Testis (tissue), 3 donors: ENCODE data around the gene FSD2. TPM values are rescaled to one million over a fixed set of nuclear protein-coding genes. Genes with fewer than 3 reads are reported as not detected.

ENCODE experiments used
- DNase-seq: peaks from one replicate; pipeline ENCODE4 v3.0.0-alpha.2; 2019
- H3K27ac ChIP-seq, 2 donors: fragments of 200-600 bp; sonication (generic); one replicate each; pipeline ENCODE4 v1.5.1; 2019
- H3K27me3 ChIP-seq: fragments of 200-600 bp; sonication (generic); one replicate; pipeline ENCODE4 v1.5.1; 2019
- H3K36me3 ChIP-seq: fragments of 200-600 bp; sonication (generic); one replicate; pipeline ENCODE4 v1.5.1; 2017; ENCODE audit warnings: low read depth; ENCODE audit errors: missing control alignments
- H3K4me1 ChIP-seq: fragments of 200-600 bp; sonication (generic); one replicate; pipeline ENCODE4 v1.5.1; 2019
- H3K4me3 ChIP-seq, 2 donors: fragments of 200-600 bp; sonication (generic); one replicate each; pipeline ENCODE4 v1.5.1; 2017 to 2019
- H3K9me3 ChIP-seq: fragments of 200-600 bp; sonication (generic); one replicate; pipeline ENCODE4 v1.5.1; 2017
- POLR2A ChIP-seq: fragments of 450-650 bp; IDR thresholded peaks from one replicate; pipeline ENCODE4 v1.6.1; 2017; ENCODE audit warnings: antibody characterized with exemption, mild to moderate bottlenecking, moderate library complexity
- WGBS, 2 donors: methylation state at CpG; one replicate each; pipeline ENCODE4 v1.1.5; 2018; 5-methylcytosine and 5-hydroxymethylcytosine counted together
- intact Hi-C: fragments of 100-400 bp; cut with DNase I; formaldehyde crosslinking; loops from one replicate; pipeline ENCODE4 v1.15.1; 2023; ENCODE audit warnings: low total_unique reads
- polyA plus RNA-seq: library from polyadenylated mRNA; stranded (reverse); fragments of 350-450 nt; fragmentation: Illumina TruSeq; extraction: RNeasy Lipid Tissue Mini Kit (QIAGEN cat#74804); gene quantifications from one replicate; pipeline ENCODE4 v1.2.3, GENCODE V29; 2014; ENCODE audit warnings: low read depth, low replicate concordance; ENCODE audit not compliant: insufficient read depth
- total RNA-seq, 2 donors: library from RNA; depleted of rRNA; stranded (reverse); fragments of >200 nt; gene quantifications; one replicate each; pipeline ENCODE4 v1.2.3, GENCODE V29; 2016
- TF ChIP-seq, protein P1 (sequence below), 3 experiments: fragments of 450-650 bp in 2 of 3; fragments of 200-600 bp in 1 of 3; sonication (generic) in 1 of 3; IDR thresholded peaks; one replicate each; pipeline ENCODE4 v1.5.1; 2016 to 2019; ENCODE audit warnings: antibody characterized with exemption in 3 of 3, mild to moderate bottlenecking in 2 of 3, moderate library complexity in 1 of 3

FSD2 gene
- total and polyA plus RNA-seq, 3 donors from 2014 or later, result 0.19 to 0.95 TPM; not detected in 1

DNA sequence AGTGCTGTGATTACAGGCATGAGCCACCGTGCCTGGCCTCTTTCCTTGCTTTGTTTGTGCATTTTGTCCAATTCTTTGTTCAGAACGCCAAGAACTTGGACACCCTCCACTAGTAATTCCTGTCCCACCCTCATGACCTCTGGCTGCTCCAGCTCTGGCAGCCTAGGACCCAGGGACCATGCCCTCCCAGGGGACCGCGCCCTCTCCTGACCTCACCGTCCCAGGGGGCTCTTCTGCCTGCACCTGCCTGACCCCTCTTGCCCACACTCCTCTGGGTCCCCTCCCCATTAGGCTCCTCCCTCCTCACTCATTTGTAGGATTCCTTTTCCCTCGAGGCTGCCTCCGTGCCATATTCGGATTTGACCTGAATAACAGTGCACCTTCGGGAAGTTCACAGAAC is 41.1 kb downstream of the FSD2 start:
- WGBS, 2 donors, result 72 to 83% methylated on average over 9 of the region's 9 CpGs
- Histone ChIP-seq H3K27ac (no peak overlapping the region), H3K4me3 (no peak overlapping the region), H3K27me3 (no peaks in the 10 kb centered on the region), H3K36me3 (no peaks in the 10 kb centered on the region), H3K9me3 (no peaks in the 10 kb centered on the region), H3K4me1 (no peaks in the 10 kb centered on the region)
- TF ChIP-seq POLR2A, result no peak
- TF ChIP-seq, protein P1, sequence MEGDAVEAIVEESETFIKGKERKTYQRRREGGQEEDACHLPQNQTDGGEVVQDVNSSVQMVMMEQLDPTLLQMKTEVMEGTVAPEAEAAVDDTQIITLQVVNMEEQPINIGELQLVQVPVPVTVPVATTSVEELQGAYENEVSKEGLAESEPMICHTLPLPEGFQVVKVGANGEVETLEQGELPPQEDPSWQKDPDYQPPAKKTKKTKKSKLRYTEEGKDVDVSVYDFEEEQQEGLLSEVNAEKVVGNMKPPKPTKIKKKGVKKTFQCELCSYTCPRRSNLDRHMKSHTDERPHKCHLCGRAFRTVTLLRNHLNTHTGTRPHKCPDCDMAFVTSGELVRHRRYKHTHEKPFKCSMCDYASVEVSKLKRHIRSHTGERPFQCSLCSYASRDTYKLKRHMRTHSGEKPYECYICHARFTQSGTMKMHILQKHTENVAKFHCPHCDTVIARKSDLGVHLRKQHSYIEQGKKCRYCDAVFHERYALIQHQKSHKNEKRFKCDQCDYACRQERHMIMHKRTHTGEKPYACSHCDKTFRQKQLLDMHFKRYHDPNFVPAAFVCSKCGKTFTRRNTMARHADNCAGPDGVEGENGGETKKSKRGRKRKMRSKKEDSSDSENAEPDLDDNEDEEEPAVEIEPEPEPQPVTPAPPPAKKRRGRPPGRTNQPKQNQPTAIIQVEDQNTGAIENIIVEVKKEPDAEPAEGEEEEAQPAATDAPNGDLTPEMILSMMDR (IDR thresholded peaks at IDR 0.05), result no peak
- no peak for DNase-seq
- intact Hi-C loops, result no loop called here

DNA sequence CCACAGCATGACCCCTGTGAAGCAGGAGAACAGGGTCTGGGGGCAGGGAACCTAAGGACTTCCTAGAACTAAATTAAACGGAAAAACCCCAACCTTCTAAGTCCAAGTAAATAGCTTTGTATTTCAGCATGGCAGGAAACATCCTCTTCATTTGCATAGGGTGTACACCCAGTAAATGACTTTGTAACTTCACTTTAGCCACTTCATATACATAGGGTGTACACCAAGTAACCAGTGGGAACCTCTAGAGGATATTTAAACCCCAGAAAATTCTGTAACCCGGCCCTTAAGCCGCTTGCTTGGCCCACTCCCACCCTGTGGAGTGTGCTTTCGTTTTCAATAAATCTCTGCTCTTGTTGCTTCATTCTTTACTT is 41.8 kb downstream of the FSD2 start:
- 86 to 97% methylated on average over 4 of the region's 4 CpGs for WGBS, 2 donors
- H3K4me1 ChIP-seq, result no peaks in the 10 kb centered on the region
- no peak overlapping the region for H3K4me3 ChIP-seq
- no peaks in the 10 kb centered on the region for H3K36me3 ChIP-seq
- no peaks in the 10 kb centered on the region for H3K27me3 ChIP-seq
- TF ChIP-seq, protein P1 (IDR thresholded peaks at IDR 0.05), result no peak
- no peak for TF ChIP-seq POLR2A
- no peak for DNase-seq
- intact Hi-C loops, result no loop called here
- no peaks in the 10 kb centered on the region for H3K9me3 ChIP-seq
- no peak overlapping the region for H3K27ac ChIP-seq

DNA sequence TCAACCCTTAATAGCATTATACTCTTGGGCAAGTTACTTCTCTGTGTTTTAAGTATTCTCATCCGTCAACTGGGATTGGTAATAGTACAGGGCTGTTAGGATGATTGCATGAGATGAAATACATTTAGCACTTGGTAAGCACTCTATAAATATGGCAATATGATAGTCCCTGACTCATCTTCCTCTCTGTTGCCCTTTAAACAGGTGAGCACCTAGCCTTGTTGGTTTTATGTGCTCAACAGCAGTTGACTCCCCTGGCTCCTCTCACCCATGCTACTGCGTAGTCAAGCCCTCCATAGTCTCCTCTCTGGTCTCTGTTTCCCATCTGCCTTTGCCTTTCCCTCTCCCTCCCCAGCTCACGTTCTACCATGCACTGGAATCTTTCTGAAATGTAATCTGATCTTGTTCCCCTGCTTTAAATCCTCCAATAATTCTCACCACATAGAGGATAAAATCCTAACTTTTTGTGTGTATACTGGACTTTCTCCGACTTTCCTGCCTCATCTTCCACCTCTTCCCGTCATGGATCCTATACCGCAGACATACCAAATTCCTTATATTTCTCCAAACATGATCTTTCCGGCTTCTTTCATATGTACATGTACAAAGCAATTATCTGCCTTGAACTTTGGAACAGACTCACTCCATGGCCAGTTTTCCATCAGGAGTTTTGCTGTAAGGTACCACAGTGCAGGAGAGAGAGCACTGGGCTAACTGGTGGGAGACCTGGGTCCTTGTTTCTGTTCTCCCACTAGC is 42.3 kb downstream of the FSD2 start:
- Histone ChIP-seq H3K4me1 (no peaks in the 10 kb centered on the region), H3K27me3 (no peaks in the 10 kb centered on the region), H3K9me3 (no peaks in the 10 kb centered on the region), H3K36me3 (no peaks in the 10 kb centered on the region), H3K4me3 (no peak overlapping the region), H3K27ac (no peak overlapping the region)
- TF ChIP-seq, protein P1 (IDR thresholded peaks at IDR 0.05), result no peak
- TF ChIP-seq POLR2A, result no peak
- intact Hi-C loops, result no loop called here
- DNase-seq, result no peak
- WGBS, 2 donors, result 91 to 95% methylated on average over 7 of the region's 7 CpGs

DNA sequence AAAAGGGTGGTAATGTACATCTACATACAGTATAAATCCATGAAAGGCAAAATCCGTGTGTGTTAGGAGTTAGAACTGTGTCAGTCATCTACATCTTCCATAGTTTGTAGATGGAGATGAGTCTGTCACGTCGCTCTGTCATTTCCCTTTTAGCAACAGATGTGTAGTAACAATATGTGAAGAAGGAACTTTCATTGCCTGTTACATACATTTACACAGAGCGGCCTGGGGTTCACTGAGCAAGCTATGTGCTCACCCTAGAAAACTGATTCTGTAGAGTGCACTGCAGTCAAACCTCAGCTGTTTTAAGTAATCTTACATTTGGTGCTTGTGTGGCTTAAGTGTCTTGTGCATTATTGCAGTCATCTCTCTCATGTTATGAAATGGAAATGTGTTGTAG is 54.6 kb downstream of the FSD2 start:
- Histone ChIP-seq H3K27ac (no peak overlapping the region), H3K27me3 (no peaks in the 10 kb centered on the region), H3K4me1 (peaks cover 11% of the 10 kb centered on the region), H3K4me3 (peak overlapping the region; percentile 78 to 79), H3K36me3 (no peaks in the 10 kb centered on the region), H3K9me3 (no peaks in the 10 kb centered on the region)
- intact Hi-C loops, result no loop called here
- TF ChIP-seq, protein P1 (IDR thresholded peaks at IDR 0.05), result no peak
- TF ChIP-seq POLR2A, result no peak
- no peak for DNase-seq
- 23 to 44% methylated on average over 4 of the region's 4 CpGs for WGBS, 2 donors

DNA sequence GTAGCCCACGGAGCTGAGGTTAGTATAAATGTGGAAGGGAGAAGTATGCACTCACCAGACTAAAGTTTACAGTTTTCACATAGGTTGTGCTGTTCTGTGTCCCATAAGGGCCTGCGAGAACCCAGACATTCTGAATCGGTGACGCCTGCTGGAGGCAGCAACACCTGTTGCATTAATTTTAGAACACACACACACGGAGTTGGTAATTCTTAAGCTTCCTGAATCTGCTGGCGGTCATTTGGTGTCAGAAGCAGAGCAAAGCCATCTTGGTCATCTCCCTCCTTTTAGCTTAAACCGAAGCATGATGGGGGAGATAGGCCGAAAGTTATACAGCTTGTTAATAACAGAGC is 55.1 kb downstream of the FSD2 start:
- no peaks in the 10 kb centered on the region for H3K36me3 ChIP-seq
- DNase-seq, result no peak
- H3K9me3 ChIP-seq, result no peaks in the 10 kb centered on the region
- WGBS, 2 donors, result 0 to 1% methylated on average over 8 of the region's 8 CpGs
- H3K27ac ChIP-seq, result peak overlapping the region; percentile 79 to 89
- peak overlapping the region; percentile 78 to 79 for H3K4me3 ChIP-seq
- TF ChIP-seq, protein P1 (IDR thresholded peaks at IDR 0.05), result no peak
- no peak for TF ChIP-seq POLR2A
- H3K4me1 ChIP-seq, result peaks cover 11% of the 10 kb centered on the region
- H3K27me3 ChIP-seq, result no peaks in the 10 kb centered on the region
- intact Hi-C loops, result no loop called here
